Mucosa of stomach (tissue), 1 donor: ENCODE data around the gene KCNMA1.

ENCODE experiments used
- H3K27me3 ChIP-seq: one replicate; pipeline ENCODE4 v1.7.0; 2013; ENCODE audit warnings: mild to moderate bottlenecking, low read length; ENCODE audit not compliant: control insufficient read depth, insufficient read depth
- H3K36me3 ChIP-seq: one replicate; pipeline ENCODE4 v1.7.0; 2013; ENCODE audit warnings: low read length; ENCODE audit not compliant: control insufficient read depth, insufficient read depth
- H3K4me1 ChIP-seq: one replicate; pipeline ENCODE4 v1.7.0; 2013; ENCODE audit warnings: mild to moderate bottlenecking, low read length; ENCODE audit not compliant: control insufficient read depth, insufficient read depth
- H3K4me3 ChIP-seq: one replicate; pipeline ENCODE4 v1.7.0; 2013; ENCODE audit warnings: low read length
- H3K9ac ChIP-seq: one replicate; pipeline ENCODE4 v1.7.0; 2013; ENCODE audit warnings: mild to moderate bottlenecking, low read length, moderate library complexity
- H3K9me3 ChIP-seq: one replicate; pipeline ENCODE4 v1.7.0; 2013; ENCODE audit warnings: mild to moderate bottlenecking, low read length, moderate library complexity; ENCODE audit not compliant: control insufficient read depth
- donor health status: Pancreatic carcinoma.

Gene KCNMA1

DNA sequence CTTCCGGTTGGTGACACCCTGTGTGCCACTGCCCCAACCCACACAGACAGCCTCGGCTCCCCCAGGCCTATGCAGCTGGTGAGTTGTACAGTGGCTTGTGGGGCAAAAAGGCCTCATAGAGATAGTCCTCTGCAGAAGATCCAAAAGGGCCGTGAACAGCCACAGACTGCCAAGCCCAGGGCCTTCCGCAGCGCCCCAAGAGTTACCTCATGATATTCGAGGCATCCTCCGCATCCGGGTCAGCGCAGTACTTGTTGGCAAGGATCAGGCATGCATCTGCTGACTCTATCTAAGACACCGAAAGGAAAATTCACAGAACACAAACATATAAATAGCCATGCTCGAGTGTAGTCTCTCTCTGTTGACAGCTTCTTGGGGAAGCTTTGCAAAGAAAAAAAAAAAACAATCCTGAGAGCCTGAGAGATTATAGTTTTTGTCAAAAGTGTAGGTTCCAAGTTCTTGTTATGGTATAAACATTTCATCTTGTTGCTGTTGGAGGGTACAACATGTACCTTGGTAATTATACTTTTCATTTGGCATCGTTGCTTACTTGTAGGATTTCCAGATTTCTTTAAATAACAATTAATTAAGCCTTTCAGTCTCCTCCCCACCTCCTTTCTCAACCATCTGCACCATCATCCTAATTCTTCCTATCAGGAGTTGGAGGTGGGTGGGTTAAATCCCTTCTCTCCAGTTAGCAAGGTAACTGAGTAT lies 553.0 kb downstream of the KCNMA1 start:
- no peaks in the 10 kb centered on the region for H3K27me3 ChIP-seq
- H3K4me1 ChIP-seq, result peaks cover 12% of the 10 kb centered on the region

DNA sequence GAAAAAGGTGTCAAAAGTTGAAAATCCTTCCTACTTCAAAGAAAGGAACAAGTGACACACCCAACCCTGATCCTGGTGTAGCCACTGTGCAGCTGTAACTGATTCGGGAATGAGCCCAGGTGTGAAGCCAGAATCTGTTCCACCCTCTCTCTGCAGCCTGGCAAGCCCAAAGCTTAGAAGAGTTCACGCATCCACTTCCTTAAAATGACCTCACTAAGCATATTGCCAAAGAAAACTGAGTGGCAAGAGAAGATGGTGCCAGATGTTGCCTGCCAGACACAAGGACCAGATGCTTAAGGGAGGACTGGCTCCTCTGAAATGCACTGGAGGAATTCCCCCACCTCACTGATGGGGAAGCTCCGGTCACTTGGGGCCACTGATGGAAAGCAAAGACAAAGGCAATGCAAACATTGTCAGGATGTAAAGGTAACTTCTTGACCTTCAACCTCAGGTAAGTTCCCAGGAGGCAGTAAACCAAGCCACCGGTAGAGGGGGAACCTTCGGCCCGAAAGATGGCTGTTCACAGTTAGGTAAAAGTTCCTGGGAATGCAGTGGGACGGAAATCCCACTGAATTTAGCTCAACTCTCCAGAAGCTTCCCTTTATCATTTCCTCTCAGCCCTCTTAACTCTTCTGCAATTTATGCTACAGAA lies 554.9 kb downstream of the KCNMA1 start:
- no peaks in the 10 kb centered on the region for H3K9me3 ChIP-seq
- peaks cover 16% of the 10 kb centered on the region for H3K4me1 ChIP-seq
- no peak overlapping the region for H3K4me3 ChIP-seq
- no peak overlapping the region for H3K9ac ChIP-seq
- no peaks in the 10 kb centered on the region for H3K36me3 ChIP-seq
- no peaks in the 10 kb centered on the region for H3K27me3 ChIP-seq

More for the DNA sequence above, 553.0 kb downstream of the KCNMA1 start:
- no peaks in the 10 kb centered on the region for H3K9me3 ChIP-seq
- H3K4me3 ChIP-seq, result no peak overlapping the region
- no peaks in the 10 kb centered on the region for H3K36me3 ChIP-seq
- no peak overlapping the region for H3K9ac ChIP-seq

- no peak overlapping the region for H3K4me3 ChIP-seq
- H3K27me3 ChIP-seq, result no peaks in the 10 kb centered on the region
- no peak overlapping the region for H3K9ac ChIP-seq
- no peaks in the 10 kb centered on the region for H3K9me3 ChIP-seq
- H3K36me3 ChIP-seq, result no peaks in the 10 kb centered on the region
- H3K4me1 ChIP-seq, result peaks cover 16% of the 10 kb centered on the region
These were observed 556.1 kb downstream of the KCNMA1 start for GRCh38 chr10:77081481-77081891.

DNA sequence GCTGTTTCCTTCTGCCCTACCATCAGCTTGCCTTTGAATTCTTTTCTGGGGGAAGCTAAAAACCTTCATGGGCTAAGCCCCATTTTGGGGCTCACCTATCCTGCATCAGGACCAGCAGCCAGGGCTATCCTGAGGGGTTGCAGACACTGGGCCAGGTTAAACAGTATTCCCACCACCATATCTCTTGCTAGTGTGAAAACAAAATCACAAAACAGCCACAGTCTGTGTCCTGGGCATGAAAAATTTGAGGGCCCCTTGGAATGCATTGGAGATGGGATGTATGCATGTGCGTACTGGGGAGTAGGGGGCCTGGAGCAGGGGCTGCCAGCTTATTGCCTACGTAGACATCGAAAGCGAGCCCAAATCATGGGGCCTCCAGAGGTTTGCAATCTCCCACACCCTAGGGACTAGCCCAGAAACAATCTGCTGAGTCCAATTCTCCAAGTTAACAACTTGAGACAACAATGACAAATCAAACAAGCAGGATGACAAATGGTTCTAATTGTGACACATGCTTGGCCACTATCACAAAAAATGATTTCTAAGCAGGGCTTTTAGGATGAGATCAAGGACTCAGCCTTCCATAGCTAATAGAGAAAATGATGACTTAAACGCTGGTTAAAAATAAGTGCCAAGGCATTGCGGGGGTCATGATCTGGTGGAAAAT lies 557.1 kb downstream of the KCNMA1 start:
- no peak overlapping the region for H3K9ac ChIP-seq
- H3K4me1 ChIP-seq, result peaks cover 16% of the 10 kb centered on the region
- H3K4me3 ChIP-seq, result no peak overlapping the region
- H3K27me3 ChIP-seq, result no peaks in the 10 kb centered on the region
- no peaks in the 10 kb centered on the region for H3K36me3 ChIP-seq
- no peaks in the 10 kb centered on the region for H3K9me3 ChIP-seq

GRCh38 chr10:77079592-77080300 lies 557.9 kb downstream of the KCNMA1 start:
- Histone ChIP-seq H3K27me3 (peaks cover 2% of the 10 kb centered on the region), H3K9me3 (no peaks in the 10 kb centered on the region), H3K4me1 (peaks cover 16% of the 10 kb centered on the region), H3K9ac (no peak overlapping the region), H3K4me3 (no peak overlapping the region), H3K36me3 (no peaks in the 10 kb centered on the region)

DNA sequence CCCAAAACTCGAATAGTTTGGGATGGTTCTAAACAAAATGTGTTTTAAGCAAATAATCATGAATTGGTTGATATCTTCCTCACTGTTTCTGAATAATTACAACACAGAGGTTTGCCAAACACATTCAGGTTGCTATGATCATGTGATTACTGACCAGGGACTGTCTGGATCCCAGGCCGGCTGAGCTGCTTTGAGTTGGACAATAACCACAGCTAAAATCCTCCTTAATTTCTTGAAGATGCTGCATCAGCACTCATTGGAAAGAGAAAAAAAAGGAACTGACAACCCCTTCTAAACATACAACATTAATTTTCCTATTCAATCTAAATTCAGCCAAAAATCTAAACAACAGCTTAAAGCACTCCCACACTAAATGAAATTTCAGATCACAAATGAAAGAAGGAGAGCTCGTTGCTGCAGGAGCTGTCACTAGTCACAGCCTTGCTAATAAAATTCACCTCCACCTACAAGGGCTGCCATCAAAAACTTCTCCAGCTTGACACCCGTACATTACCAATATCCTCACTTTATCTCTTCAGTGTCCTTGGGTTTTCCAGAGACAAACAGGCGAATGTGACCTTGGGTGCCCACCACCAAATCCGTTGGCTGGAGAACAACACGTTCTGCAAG lies 560.2 kb downstream of the KCNMA1 start:
- no peak overlapping the region for H3K4me3 ChIP-seq

DNA sequence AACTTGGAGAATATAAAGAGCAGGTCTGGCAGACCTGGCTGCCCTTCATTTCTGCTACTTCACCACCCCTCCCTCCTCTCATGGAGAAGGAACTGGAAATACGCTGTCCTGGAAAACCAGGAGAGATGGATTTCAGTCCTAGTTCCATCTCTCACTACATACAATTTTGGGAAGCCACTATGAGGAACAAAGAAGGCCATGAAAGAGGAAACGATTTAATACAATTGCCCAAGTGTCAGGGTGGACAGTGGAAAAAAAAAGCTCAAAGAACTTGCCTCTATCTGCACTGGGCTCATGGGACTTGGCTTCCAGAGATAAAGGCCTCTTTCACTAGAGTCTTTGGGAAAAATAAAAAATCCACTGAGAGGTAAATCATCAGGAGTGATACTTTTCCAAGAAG lies 561.7 kb downstream of the KCNMA1 start:
- no peaks in the 10 kb centered on the region for H3K36me3 ChIP-seq

More for the DNA sequence above, 560.2 kb downstream of the KCNMA1 start:
- peaks cover 16% of the 10 kb centered on the region for H3K4me1 ChIP-seq
- H3K36me3 ChIP-seq, result no peaks in the 10 kb centered on the region
- H3K27me3 ChIP-seq, result peaks cover 4% of the 10 kb centered on the region
- no peaks in the 10 kb centered on the region for H3K9me3 ChIP-seq
- H3K9ac ChIP-seq, result no peak overlapping the region

DNA sequence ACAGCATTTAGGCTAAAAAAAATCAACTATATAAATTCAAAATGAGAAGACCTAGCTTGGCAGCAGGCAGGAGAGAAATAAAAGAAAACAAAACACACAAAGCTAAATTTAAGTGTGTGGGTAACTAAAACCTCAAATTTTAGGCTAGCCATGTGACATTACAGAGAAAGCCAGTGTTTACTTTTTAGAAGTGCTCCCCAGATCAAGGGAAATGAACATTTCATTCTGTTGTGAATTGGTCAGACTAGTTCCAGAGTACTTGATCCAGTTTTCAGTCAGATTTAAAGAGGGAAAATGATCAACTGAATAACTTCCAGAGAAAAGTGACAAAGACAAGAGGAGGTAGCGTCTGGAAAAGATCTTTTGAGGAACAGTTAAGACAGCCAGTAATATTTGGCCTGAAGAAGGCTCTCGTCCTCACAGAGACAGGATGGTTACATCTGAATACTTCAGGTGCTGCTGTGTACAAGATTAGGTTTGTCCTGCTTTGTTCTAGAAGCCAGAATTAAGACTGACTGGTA lies 563.4 kb downstream of the KCNMA1 start:
- Histone ChIP-seq H3K4me3 (no peak overlapping the region), H3K9me3 (no peaks in the 10 kb centered on the region), H3K4me1 (no peaks in the 10 kb centered on the region), H3K27me3 (peaks cover 4% of the 10 kb centered on the region), H3K9ac (no peak overlapping the region), H3K36me3 (no peaks in the 10 kb centered on the region)

More for the DNA sequence above, 561.7 kb downstream of the KCNMA1 start:
- Histone ChIP-seq H3K27me3 (peaks cover 4% of the 10 kb centered on the region), H3K4me3 (no peak overlapping the region), H3K9me3 (no peaks in the 10 kb centered on the region), H3K9ac (no peak overlapping the region), H3K4me1 (peaks cover 14% of the 10 kb centered on the region)

DNA sequence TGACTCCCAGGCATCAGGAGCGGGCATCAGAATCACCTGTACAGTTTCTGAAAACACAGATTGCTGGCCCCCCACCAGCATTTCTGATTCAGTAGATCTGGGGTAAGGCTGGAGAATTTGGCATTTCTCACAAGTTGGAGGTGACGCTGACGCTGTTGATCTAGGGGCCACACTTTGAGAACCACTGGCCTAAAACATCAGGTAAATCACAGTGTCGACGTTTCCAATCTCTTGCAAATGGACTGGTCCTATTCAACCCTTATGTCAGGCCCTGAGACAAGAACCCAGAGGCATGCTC lies 564.0 kb downstream of the KCNMA1 start:
- Histone ChIP-seq H3K4me3 (no peak overlapping the region), H3K4me1 (no peaks in the 10 kb centered on the region)

DNA sequence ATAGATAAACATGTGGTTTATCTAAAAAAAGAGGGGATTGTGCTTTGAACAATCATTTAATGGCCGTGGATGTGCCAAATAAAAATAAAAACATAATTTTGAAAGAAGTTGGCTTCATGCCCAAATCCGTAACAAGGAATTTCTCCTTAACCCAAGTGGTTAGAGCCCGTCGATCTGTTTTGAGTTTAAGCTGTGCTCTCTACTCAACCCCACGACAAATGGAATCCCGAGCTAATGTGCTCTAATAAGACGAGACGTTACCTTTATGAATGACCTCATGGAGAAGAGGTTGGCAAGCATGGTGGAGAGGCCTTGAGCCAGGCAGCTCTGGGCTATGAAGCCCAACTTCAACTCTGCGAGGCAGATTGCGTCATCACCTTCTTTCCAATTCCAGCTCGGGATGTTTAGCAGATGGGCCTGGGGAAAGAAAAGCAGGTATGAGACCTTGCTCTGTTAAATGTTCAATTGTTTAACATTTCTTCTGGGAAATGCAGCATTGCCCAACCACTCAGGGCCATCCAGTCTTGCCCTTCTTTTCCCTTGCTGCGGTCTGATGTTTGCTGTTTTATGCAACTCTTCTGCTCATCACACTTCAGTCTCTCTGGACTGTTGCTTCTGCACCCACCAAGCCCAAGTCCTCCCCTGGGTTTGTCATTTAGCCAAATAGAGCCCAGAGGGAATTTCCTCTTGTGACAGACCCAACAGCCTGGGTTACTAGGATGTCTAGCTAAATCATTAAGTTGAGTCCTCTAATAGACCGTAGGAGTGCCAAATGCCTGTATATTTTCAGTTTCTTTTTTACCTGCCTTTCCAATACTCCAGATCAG lies 564.6 kb downstream of the KCNMA1 start:
- Histone ChIP-seq H3K4me3 (no peak overlapping the region), H3K27me3 (peaks cover 4% of the 10 kb centered on the region), H3K36me3 (no peaks in the 10 kb centered on the region), H3K9me3 (no peaks in the 10 kb centered on the region), H3K4me1 (no peaks in the 10 kb centered on the region), H3K9ac (no peak overlapping the region)

More for the DNA sequence above, 564.0 kb downstream of the KCNMA1 start:
- no peak overlapping the region for H3K9ac ChIP-seq
- H3K36me3 ChIP-seq, result no peaks in the 10 kb centered on the region
- peaks cover 4% of the 10 kb centered on the region for H3K27me3 ChIP-seq
- no peaks in the 10 kb centered on the region for H3K9me3 ChIP-seq

DNA sequence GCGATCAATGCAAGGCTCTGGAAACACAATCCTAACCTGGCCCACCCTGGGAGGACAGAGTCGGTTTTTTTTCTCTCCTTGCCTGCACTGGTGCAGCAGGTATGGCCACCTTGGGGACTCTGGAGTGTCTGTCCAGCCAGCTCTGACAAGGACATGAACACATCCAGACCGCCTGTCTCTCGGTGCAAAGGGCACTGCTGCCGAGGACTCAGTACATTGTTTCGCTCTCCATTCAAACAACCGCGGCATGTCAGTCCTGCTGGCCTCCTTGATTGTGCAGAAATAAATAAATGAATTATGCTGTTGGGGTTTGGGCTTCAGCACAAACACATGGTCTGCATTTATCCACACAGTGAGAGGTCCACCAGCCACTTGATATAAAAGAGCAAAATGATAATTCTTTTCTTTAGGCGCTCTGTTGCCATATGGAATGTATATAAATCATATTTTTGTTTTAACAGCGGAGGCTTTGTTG lies 565.2 kb downstream of the KCNMA1 start:
- Histone ChIP-seq H3K4me1 (no peaks in the 10 kb centered on the region), H3K4me3 (no peak overlapping the region), H3K27me3 (peaks cover 4% of the 10 kb centered on the region), H3K9me3 (no peaks in the 10 kb centered on the region), H3K9ac (no peak overlapping the region), H3K36me3 (no peaks in the 10 kb centered on the region)
